Testis (tissue), 5 donors: ENCODE measurements around the gene PBX4. TPM values are rescaled to one million over a fixed set of nuclear protein-coding genes. Genes with fewer than 3 reads are reported as not detected.
"Not testable (repeated sequence)": the region's sequence is repeated elsewhere in the genome, so short reads cannot be mapped to it uniquely, and the experiment has no call there.

Source experiments
- DNase-seq: peaks from one replicate; pipeline ENCODE4 v3.0.0-alpha.2; 2019
- H3K27ac ChIP-seq, 2 donors: fragments of 200-600 bp; sonication (generic); one replicate each; pipeline ENCODE4 v1.5.1; 2019
- H3K27me3 ChIP-seq: fragments of 200-600 bp; sonication (generic); one replicate; pipeline ENCODE4 v1.5.1; 2019
- H3K36me3 ChIP-seq: fragments of 200-600 bp; sonication (generic); one replicate; pipeline ENCODE4 v1.5.1; 2017; ENCODE audit warnings: low read depth; ENCODE audit errors: missing control alignments
- H3K4me1 ChIP-seq: fragments of 200-600 bp; sonication (generic); one replicate; pipeline ENCODE4 v1.5.1; 2019
- H3K4me3 ChIP-seq, 2 donors: fragments of 200-600 bp; sonication (generic); one replicate each; pipeline ENCODE4 v1.5.1; 2017 to 2019
- H3K9me3 ChIP-seq: fragments of 200-600 bp; sonication (generic); one replicate; pipeline ENCODE4 v1.5.1; 2017
- CTCF ChIP-seq, 3 experiments: fragments of 450-650 bp in 2 of 3; fragments of 200-600 bp in 1 of 3; sonication (generic) in 1 of 3; IDR thresholded peaks; one replicate each; pipeline ENCODE4 v1.5.1; 2016 to 2019; ENCODE audit warnings: antibody characterized with exemption in 3 of 3, mild to moderate bottlenecking in 2 of 3, moderate library complexity in 1 of 3
- POLR2A ChIP-seq: fragments of 450-650 bp; IDR thresholded peaks from one replicate; pipeline ENCODE4 v1.6.1; 2017; ENCODE audit warnings: antibody characterized with exemption, mild to moderate bottlenecking, moderate library complexity
- WGBS, 2 donors: methylation state at CpG; one replicate each; pipeline ENCODE4 v1.1.5; 2018; 5-methylcytosine and 5-hydroxymethylcytosine counted together
- intact Hi-C: fragments of 100-400 bp; cut with DNase I; formaldehyde crosslinking; loops from one replicate; pipeline ENCODE4 v1.15.1; 2023; ENCODE audit warnings: low total_unique reads
- long read RNA-seq, 2 donors: transcript quantifications; one replicate each; lab custom pipeline, GENCODE V29; 2026
- polyA plus RNA-seq: library from polyadenylated mRNA; stranded (reverse); fragments of 350-450 nt; fragmentation: Illumina TruSeq; extraction: RNeasy Lipid Tissue Mini Kit (QIAGEN cat#74804); gene quantifications from one replicate; pipeline ENCODE4 v1.2.3, GENCODE V29; 2014; ENCODE audit warnings: low read depth, low replicate concordance; ENCODE audit not compliant: insufficient read depth
- total RNA-seq, 2 donors: library from RNA; depleted of rRNA; stranded (reverse); fragments of >200 nt; gene quantifications; one replicate each; pipeline ENCODE4 v1.2.3, GENCODE V29; 2016

The PBX4 gene
- total RNA-seq (10 to 100 TPM; 16.2 to 28.3 TPM), polyA plus RNA-seq (18.0 TPM)
- long read RNA-seq, donor 1, partial matches to known transcripts = 0 of 2 reads
- long read RNA-seq, donor 1, other reads (novel, unspliced or antisense) = 0 of 2 reads
- long read RNA-seq, donor 2 = 0 reads

GRCh38 chr19:19618219-19619051 is at the start of gene PBX4:
Gene PBX4 (minus strand): TSS chr19:19618687. CDS start chr19:19618629, 58 bp downstream.
- Histone ChIP-seq H3K27ac (no peak within 1 kb of the TSS), H3K27me3 (no peaks in the 10 kb centered on the region), H3K36me3 (no peaks in the 10 kb centered on the region), H3K9me3 (no peaks in the 10 kb centered on the region), H3K4me1 (peaks cover 13% of the 10 kb centered on the region), H3K4me3 (peak within 1 kb of the TSS; percentile 57 to 62)
- DNase-seq = peak; percentile 96
- WGBS, 2 donors = 6 to 11% methylated on average over 34 to 55 of the region's 80 CpGs
- intact Hi-C loops = no loop called here
- TF ChIP-seq CTCF (IDR thresholded peaks at IDR 0.05) (no peak), POLR2A (no peak)

- H3K36me3 ChIP-seq, H3K9me3 ChIP-seq, H3K27ac ChIP-seq, H3K27me3 ChIP-seq, intact Hi-C loops, DNase-seq, H3K4me3 ChIP-seq: not testable (repeated sequence)
- WGBS, 2 donors = 81 to 89% methylated on average over 22 of the region's 22 CpGs
- peaks cover 15% of the 10 kb centered on the region for H3K4me1 ChIP-seq
Observed at GRCh38 chr19:19665420-19665948, 47.0 kb upstream of the PBX4 start.

GRCh38 chr19:19663256-19664120 is 45.0 kb upstream of the PBX4 start, which contains the start of gene ATP13A1:
Gene ATP13A1 (minus strand): TSS chr19:19663676. CDS start chr19:19663666, 10 bp downstream.
- peak; percentile 98 for DNase-seq
- Histone ChIP-seq H3K27me3 (no peaks in the 10 kb centered on the region), H3K27ac (peak within 1 kb of the TSS; percentile 78 to 95), H3K9me3 (no peaks in the 10 kb centered on the region), H3K4me1 (peaks cover 10% of the 10 kb centered on the region), H3K36me3 (no peaks in the 10 kb centered on the region), H3K4me3 (peak within 1 kb of the TSS; percentile 93 to 95)
- intact Hi-C loops = no loop called here
- TF ChIP-seq CTCF (IDR thresholded peaks at IDR 0.05) = peak in 2 of 3 experiments; percentile 7 to 11
- no peak for TF ChIP-seq POLR2A
- 0% methylated on average over 48 of the region's 85 CpGs; no CpG with 5 or more reads in 1 of the 2 donors for WGBS, 2 donors

GRCh38 chr19:19662871-19663255 is 44.4 kb upstream of the PBX4 start:
- Histone ChIP-seq H3K36me3 (no peaks in the 10 kb centered on the region), H3K9me3 (no peaks in the 10 kb centered on the region), H3K27me3 (no peaks in the 10 kb centered on the region), H3K4me3 (peak overlapping the region; percentile 93 to 95), H3K27ac (peak overlapping the region in 1 of 2 donors; percentile 95), H3K4me1 (peaks cover 10% of the 10 kb centered on the region)
- TF ChIP-seq POLR2A (no peak), CTCF (IDR thresholded peaks at IDR 0.05) (no peak)
- WGBS, 2 donors = 6 to 12% methylated on average over 6 to 17 of the region's 17 CpGs
- DNase-seq = no peak
- intact Hi-C loops = no loop called here
